Posterior cingulate gyrus (tissue), 11 donors: ENCODE measurements around the gene BAZ1B.

Source experiments
- DNase-seq, 10 donors: peaks; one replicate each; pipeline versions ENCODE4 v3.0.0 to v3.0.0-alpha.2; 2020 to 2021; ENCODE audit warnings: mixed read lengths in 3 of 10
- intact Hi-C: fragments of 100-400 bp; cut with DNase I; formaldehyde crosslinking; loops from one replicate; pipeline ENCODE4 v1.15.1; 2023

The BAZ1B gene

DNA sequence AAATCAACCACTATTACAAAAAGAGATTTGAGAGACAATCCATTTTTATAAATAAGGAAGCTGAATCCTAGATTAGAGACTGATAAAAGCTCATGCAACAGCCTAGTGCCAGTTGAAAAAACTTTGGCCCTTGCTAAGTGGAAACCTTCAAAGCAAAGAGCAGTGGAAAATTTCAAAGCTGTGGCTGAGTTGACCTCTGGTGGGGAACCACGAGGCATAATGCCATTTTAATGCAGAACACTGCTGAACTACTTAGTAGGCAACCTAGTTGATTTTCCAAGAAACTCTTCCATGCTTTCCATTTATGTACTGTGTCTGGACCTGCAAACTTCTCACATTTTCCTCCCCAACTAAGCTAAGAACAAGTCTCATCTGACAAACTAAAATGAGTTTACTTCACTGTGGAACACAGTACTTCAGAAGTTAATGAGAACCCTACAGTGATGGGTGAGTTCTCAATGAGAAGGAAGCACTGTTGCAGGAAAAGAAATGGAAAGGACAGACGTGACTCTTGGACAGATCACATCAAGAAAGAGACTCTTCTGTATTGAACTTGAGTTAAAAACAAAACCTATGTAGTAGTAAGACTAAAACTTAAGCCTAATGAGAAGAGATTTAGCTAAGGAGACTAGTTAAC is 69.0 kb downstream of the BAZ1B start:
- DNase-seq = no peak
- intact Hi-C loops = no loop called here

DNA sequence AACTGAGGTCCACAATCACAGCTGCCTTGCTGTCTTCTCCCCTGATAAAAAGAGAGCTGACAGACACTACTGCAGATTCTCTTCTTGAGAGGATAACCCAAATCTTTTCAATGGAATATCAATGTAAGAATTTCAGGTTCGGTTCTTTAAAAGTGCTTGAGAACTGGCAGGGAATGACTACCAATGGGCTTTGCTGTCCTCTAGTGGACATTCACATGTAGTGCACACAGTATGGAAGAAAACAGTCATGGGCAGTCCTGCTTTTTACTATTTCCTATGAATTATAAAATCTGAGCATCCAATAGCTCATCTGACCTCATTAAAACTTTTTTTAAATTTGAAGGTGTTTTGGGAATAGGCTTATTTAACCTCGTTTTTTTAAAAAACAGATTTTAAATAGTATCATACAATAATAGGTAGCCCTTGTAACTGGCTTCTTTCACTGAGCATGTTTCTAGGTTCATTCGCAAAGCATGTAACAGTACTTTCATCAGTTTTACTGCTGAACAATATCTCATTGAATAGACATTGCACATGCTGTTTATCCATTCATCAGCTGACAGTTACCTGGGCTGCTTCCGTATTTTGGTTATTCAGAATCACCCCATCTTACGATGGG is 70.2 kb downstream of the BAZ1B start:
- no peak for DNase-seq
- intact Hi-C loops = loop anchor here (1.0 to 2.0 kb wide), 2 partner anchors 109 to 128 kb away; no protein-coding TSS in a partner anchor

- intact Hi-C loops = no loop called here
- no peak for DNase-seq
Measured at GRCh38 chr7:73449422-73449821, 72.7 kb downstream of the BAZ1B start.

DNA sequence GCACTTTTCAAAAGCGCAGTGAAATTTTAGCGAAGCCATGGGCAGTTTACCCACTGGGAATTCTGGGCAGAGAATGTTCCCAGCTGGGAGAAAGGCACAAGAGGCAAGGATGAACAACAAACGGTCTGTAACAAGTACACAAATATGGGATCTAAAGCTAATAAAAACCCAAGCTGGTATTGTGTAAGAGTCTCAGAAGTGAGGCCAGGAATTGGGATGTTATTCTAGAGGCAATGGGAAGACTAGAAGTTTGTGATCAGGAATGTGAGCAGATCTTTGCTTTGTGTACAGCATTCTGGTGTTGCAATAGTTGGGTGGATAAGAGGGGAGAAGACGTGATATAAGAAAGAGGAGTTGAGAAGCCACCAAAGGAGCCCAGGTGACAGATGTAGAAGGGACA is 73.5 kb downstream of the BAZ1B start:
- intact Hi-C loops = no loop called here

GRCh38 chr7:73447121-73447733 is 74.9 kb downstream of the BAZ1B start:
- DNase-seq = no peak
- intact Hi-C loops = no loop called here

More for the DNA sequence above, 73.5 kb downstream of the BAZ1B start:
- peak in 1 of 10 donors; percentile 43 for DNase-seq

DNA sequence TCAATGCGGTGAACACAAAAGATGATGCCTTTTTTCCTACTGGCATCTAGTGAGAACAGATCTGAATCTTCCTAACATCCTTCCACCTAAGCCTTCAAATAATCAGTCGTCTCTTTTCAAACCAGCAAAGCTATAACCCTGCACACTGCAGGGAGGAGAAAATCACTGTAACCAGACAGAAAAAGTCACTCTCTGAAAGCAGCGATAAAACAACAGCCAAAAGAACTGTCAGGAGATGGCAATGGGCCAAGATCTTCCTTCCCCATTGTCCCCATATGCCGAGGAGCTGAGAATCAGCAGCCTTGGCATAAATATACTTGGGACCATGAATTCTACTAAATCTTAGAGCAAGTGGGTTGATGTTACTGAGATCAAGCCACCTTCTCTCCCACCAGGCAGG is 75.4 kb downstream of the BAZ1B start:
- peak in 1 of 10 donors; percentile 35 for DNase-seq
- intact Hi-C loops = no loop called here

GRCh38 chr7:73443548-73444255 is 78.4 kb downstream of the BAZ1B start:
- DNase-seq = peak in 1 of 10 donors; percentile 52
- intact Hi-C loops = no loop called here

- intact Hi-C loops = no loop called here
- peak in 1 of 10 donors; percentile 70 for DNase-seq
Measured at GRCh38 chr7:73442903-73443500, 79.1 kb downstream of the BAZ1B start.

DNA sequence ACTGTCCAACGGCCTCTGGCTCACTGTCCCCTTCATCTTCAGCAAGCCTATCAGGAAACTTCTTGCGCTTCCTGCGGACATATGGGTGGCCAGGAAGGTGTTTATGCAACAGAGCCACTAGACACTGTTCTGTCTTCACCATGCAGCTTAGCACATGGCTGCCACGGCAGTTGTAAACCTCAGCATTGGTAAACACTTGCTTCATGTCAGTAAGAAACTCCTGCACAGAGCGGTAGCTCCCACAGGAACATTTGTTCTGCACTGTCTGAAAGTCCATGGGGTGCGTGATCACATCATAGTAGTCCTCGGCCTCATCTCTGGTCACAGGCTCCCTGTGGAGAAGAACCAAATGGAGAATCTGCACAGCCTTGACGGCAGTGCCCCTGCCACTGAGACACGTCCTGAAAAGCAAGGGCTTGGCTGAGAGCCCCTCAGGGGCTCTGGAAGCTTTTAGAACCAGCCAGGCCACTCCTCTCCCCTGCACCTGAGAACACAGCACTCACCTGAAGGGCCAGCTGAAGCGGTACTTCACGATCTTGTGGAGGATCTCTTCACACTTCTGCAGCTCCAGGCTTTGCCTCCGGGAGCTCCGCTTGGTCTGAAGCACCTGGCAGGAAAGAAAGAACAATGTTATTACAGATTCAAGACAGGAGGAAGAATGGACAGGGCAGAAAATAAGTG is 79.7 kb downstream of the BAZ1B start:
- peak in 1 of 10 donors; percentile 51 for DNase-seq
- intact Hi-C loops = no loop called here

- peak in 2 of 10 donors; percentile 40 to 45 for DNase-seq
- intact Hi-C loops = no loop called here
Measured at GRCh38 chr7:73439410-73439704, 82.7 kb downstream of the BAZ1B start.

DNA sequence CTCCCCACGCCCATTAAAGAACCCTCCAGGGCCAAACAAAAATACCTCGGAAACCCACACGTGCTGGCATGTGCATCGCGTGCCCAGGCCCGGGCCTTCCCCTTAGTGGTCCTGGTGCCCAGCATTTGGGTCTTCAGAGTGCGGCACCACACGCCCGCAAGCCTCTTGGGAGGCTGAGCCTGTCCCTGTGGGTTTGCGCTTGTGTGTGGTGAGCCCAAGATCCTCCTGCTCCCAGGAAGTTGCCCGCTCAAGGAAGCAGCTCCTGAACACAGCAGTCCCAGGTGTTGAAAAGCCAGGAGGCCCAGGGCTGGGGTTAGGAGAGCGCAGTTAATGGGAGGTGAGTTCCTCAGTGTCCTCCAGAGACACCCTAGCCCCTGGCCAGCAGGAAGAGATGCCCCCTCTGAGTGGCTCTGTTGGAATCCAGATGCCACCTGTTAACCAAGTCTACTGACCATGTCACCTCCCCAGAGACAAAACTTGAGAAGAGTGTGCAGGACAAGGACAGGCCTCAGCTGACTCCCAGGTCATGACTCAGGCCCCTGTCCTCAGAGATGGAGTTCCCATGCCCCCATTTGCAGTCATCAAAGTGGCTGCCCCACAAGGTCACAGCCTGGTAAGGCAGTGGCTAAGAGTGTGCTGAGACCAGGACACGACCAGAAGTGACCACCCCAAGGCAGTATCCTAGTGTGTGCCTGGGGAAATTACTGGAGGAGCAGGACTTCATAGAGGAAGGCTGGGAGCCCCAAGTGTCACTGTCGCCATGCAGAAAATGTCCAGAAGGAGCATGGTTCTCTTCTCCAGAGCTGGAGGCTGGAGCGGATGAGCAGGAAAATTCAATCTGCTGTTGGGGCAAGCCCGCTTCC is 83.3 kb downstream of the BAZ1B start:
- intact Hi-C loops = no loop called here
- DNase-seq = peak in 2 of 10 donors; percentile 50 to 77

DNA sequence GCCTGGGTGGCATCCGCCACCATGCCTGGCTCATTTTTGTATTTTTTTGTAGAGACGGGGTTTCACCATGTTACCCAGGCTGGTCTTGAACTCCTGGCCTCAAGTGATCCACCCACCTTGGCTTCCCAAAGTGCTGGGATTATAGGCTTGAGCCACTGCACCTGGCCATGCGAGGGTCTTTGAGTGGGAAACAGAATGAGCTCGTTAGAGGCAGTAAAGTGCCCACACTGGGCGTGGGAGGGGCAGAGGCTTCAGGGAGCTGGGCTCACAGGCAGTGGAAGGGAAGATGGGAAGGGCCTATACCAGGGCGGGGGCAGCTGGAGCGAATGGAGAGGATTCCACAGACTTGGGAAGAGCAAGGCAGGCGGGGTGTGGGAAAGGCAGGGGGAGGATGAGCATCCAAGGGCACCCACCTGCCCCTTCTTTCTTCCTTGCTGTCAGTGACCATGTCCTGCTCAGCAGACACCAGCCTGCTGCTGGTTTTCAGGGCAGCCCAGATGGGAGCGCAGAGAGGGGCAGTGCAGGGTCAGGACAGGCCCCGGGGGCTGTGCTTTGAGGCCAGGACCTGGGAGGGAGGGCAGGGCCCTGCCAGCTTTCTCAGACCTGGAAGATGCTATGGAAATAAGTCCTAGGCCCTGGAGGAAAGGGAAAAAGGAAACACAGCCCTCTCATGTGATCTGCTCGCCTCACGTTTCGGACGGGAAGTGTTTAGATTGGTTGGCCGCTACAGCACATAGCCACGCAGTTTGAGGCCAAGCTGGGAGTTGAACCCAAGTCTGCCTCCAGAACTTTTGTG is 84.3 kb downstream of the BAZ1B start:
- intact Hi-C loops = no loop called here
- DNase-seq = peak in 2 of 10 donors; percentile 70 to 74

DNA sequence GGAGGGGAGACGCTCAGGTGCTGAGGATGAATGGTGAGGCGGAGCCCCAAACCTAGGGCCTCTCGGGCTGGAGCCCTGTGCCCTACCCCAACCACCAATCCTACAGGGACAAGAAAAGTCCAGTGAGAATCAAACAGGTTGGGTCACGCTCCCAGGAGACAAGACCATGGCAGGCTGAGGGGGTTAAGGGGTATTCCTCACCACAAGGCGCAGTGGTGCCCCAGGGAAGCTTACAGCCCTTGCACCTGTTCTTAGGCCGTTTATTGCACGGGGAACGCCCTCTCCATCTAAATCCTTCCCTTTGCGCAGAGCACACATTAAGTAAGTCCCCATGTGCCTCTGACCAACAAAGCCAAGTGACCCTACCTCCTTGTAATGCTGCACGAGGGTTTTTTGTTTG is 85.0 kb downstream of the BAZ1B start:
- DNase-seq = peak in 1 of 10 donors; percentile 50
- intact Hi-C loops = no loop called here

GRCh38 chr7:73436031-73436929 is 85.8 kb downstream of the BAZ1B start:
- peak in 1 of 10 donors; percentile 79 for DNase-seq

DNA sequence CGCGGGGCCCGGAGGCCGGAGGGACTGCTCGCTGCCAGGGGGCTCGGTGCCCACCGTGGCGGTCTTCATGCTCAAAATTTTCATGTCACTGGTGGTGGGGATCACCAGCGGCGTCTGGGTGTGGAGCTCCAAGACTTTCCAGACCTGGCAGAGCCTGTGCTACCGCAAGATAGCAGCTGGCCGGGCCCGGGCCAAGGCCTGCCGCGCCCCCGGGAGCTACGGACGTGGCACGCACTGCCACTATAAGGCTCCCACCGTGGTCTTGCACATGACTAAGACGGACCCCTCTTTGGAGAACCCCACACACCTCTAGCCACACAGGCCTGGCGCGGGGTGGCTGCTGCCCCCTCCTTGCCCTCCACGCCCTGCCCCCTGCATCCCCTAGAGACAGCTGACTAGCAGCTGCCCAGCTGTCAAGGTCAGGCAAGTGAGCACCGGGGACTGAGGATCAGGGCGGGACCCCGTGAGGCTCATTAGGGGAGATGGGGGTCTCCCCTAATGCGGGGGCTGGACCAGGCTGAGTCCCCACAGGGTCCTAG is 86.6 kb downstream of the BAZ1B start:
- intact Hi-C loops = no loop called here

More at GRCh38 chr7:73436031-73436929, 85.8 kb downstream of the BAZ1B start:
- intact Hi-C loops = no loop called here

GRCh38 chr7:73434701-73435069 is 87.4 kb downstream of the BAZ1B start:
- intact Hi-C loops = no loop called here
- DNase-seq = peak in 1 of 10 donors; percentile 72

More for the DNA sequence above, 86.6 kb downstream of the BAZ1B start:
- DNase-seq = peak in 1 of 10 donors; percentile 79
